Nephron (organoid): Measurements from ENCODE around the gene XKR3.

Experiments used
- H3K27ac Mint-ChIP-seq, 3 experiments: 2 replicates each; pipeline ENCODE4 v1.8.0; 2020; ENCODE audit warnings: mixed read lengths in 3 of 3, mild to moderate bottlenecking in 2 of 3, moderate library complexity in 1 of 3
- H3K27me3 Mint-ChIP-seq: 2 replicates; pipeline ENCODE4 v1.8.0; 2021; ENCODE audit warnings: low read depth, mild to moderate bottlenecking, moderate library complexity, mixed read lengths
- H3K36me3 Mint-ChIP-seq: 2 replicates; pipeline ENCODE4 v1.8.0; 2020; ENCODE audit warnings: low read depth, mixed read lengths
- H3K4me1 Mint-ChIP-seq: 2 replicates; pipeline ENCODE4 v1.8.0; 2020; ENCODE audit warnings: mixed read lengths
- H3K4me3 Mint-ChIP-seq, 3 experiments: 2 replicates each; pipeline ENCODE4 v1.8.0; 2020; ENCODE audit warnings: mild to moderate bottlenecking in 3 of 3, mixed read lengths in 3 of 3, moderate library complexity in 2 of 3
- H3K9me3 Mint-ChIP-seq: 2 replicates; pipeline ENCODE4 v1.8.0; 2020; ENCODE audit warnings: mixed read lengths
- TF ChIP-seq, protein P1 (sequence below), 3 experiments: fragments of 200-600 bp; sonication (generic); IDR thresholded peaks; one replicate each; pipeline ENCODE4 v1.5.0; 2021; ENCODE audit warnings: antibody characterized with exemption in 3 of 3; ENCODE audit not compliant: unreplicated experiment in 3 of 3

XKR3 gene

DNA sequence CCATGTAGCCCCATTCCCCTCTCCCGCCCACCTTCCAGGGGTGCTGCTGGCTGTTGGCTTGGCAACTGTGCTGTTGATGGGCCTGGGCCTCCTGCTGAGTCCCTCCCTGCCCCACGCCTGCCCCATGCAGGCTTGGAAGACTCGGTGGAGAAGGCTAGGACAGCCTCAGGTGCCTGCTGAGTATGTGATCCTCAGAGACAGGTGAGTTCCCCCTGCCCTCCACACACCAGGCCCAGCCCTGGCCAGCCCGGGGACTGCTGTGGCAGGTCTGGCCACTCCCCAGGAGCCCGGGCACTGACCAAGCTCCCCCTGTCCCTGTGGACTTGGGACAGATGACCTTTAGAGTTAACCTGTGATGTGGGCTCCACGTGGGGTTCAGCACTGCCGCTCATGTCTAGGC, 20.7 kb upstream of the XKR3 start:
- Mint-ChIP-seq H3K36me3 (no peaks in the 10 kb centered on the region), H3K27ac (no peak overlapping the region), H3K27me3 (no peaks in the 10 kb centered on the region), H3K4me1 (no peaks in the 10 kb centered on the region), H3K9me3 (peaks cover 30% of the 10 kb centered on the region), H3K4me3 (no peak overlapping the region)
- TF ChIP-seq, protein P1, sequence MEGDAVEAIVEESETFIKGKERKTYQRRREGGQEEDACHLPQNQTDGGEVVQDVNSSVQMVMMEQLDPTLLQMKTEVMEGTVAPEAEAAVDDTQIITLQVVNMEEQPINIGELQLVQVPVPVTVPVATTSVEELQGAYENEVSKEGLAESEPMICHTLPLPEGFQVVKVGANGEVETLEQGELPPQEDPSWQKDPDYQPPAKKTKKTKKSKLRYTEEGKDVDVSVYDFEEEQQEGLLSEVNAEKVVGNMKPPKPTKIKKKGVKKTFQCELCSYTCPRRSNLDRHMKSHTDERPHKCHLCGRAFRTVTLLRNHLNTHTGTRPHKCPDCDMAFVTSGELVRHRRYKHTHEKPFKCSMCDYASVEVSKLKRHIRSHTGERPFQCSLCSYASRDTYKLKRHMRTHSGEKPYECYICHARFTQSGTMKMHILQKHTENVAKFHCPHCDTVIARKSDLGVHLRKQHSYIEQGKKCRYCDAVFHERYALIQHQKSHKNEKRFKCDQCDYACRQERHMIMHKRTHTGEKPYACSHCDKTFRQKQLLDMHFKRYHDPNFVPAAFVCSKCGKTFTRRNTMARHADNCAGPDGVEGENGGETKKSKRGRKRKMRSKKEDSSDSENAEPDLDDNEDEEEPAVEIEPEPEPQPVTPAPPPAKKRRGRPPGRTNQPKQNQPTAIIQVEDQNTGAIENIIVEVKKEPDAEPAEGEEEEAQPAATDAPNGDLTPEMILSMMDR (IDR thresholded peaks at IDR 0.05; ENCODE audit: unreplicated experiment in 3 of 3), result no peak

DNA sequence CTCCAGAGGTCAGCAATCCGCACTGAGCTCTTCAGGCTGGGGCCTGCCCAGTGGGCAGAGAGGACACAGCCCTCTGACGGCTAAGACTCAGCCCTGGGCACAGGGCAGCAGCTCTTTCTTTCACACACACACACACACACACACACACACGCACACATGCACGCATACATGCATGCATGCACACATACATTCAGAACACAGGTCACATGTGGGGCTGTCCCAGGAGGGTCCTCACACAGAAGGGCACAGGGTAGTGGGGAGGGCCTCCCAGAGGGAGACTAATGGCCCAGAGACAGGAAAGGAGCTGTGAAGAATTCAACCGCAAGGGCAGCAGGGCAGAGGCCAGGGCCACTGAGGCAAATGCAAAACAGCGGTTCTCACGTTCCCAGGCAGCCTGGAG, 20.3 kb upstream of the XKR3 start:
- no peaks in the 10 kb centered on the region for H3K4me1 Mint-ChIP-seq
- no peak overlapping the region for H3K27ac Mint-ChIP-seq
- TF ChIP-seq, protein P1 (IDR thresholded peaks at IDR 0.05; ENCODE audit: unreplicated experiment in 3 of 3), result no peak
- H3K4me3 Mint-ChIP-seq, result no peak overlapping the region
- peaks cover 33% of the 10 kb centered on the region for H3K9me3 Mint-ChIP-seq
- no peaks in the 10 kb centered on the region for H3K36me3 Mint-ChIP-seq
- no peaks in the 10 kb centered on the region for H3K27me3 Mint-ChIP-seq

DNA sequence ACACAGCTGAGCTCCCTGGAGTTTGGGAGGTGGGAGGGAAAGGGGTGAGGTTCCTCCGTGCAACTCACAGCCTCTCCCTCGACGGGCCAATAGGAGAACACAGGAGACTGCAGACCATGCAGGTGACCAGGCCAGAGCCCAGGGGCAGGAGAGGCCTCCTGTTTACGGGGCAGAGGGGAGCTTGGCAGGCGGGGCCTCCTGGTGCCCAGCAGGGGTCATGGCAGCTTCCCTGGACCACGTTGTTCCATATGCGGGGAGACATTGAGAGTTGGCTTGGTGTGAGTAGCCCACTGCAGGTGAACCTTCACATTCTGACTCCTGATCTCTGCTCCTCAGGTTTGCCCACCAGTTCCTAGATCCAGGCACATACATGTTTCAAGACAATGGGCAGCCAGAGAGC, 19.3 kb upstream of the XKR3 start:
- no peaks in the 10 kb centered on the region for H3K4me1 Mint-ChIP-seq
- no peaks in the 10 kb centered on the region for H3K36me3 Mint-ChIP-seq
- no peak overlapping the region for H3K4me3 Mint-ChIP-seq
- peaks cover 33% of the 10 kb centered on the region for H3K9me3 Mint-ChIP-seq
- H3K27ac Mint-ChIP-seq, result no peak overlapping the region
- TF ChIP-seq, protein P1 (IDR thresholded peaks at IDR 0.05; ENCODE audit: unreplicated experiment in 3 of 3), result no peak
- H3K27me3 Mint-ChIP-seq, result no peaks in the 10 kb centered on the region

DNA sequence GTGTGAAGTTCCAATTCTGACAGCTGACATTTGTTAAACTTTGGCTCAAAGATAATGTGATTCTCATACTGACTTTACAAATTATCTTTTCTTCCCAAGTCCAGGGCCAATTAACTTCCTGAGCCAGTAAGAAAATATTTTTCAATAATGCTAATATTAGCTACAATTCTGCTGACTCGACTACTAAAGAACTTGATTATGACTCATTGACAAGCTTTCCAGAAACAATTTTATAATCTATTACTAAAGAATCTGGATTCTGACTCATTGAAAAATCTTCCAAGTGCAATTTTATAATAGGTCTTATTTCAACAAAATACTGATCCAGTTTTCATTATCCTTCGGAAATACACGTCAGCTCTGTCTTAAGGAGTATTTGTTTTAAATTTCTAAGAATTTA, 12.9 kb upstream of the XKR3 start:
- Mint-ChIP-seq H3K4me3 (no peak overlapping the region), H3K9me3 (peaks cover 11% of the 10 kb centered on the region), H3K27me3 (no peaks in the 10 kb centered on the region), H3K27ac (no peak overlapping the region), H3K36me3 (no peaks in the 10 kb centered on the region), H3K4me1 (no peaks in the 10 kb centered on the region)
- TF ChIP-seq, protein P1 (IDR thresholded peaks at IDR 0.05; ENCODE audit: unreplicated experiment in 3 of 3), result no peak

DNA sequence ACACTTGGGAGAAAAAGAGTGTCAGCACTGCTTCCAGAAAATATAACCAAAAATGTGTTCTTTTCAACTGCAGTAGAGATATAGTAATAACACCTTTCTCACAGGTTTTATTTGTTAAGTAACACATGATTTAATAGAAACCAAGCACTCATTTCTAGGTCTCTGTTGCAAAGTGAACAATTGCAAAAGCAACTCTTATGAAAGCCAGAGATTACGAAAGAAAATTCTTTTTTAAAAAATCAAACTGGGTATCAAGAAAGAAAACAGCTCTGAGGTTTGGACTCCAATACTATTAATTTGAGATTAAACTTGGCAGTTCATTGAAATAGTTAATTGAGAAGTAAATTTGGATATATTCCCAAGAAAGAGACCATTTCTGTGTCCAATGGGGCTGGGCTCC, 9.8 kb upstream of the XKR3 start:
- TF ChIP-seq, protein P1 (IDR thresholded peaks at IDR 0.05; ENCODE audit: unreplicated experiment in 3 of 3), result no peak
- no peaks in the 10 kb centered on the region for H3K27me3 Mint-ChIP-seq
- no peak overlapping the region for H3K4me3 Mint-ChIP-seq
- no peaks in the 10 kb centered on the region for H3K4me1 Mint-ChIP-seq
- no peak overlapping the region for H3K27ac Mint-ChIP-seq
- H3K36me3 Mint-ChIP-seq, result no peaks in the 10 kb centered on the region
- H3K9me3 Mint-ChIP-seq, result peaks cover 10% of the 10 kb centered on the region

DNA sequence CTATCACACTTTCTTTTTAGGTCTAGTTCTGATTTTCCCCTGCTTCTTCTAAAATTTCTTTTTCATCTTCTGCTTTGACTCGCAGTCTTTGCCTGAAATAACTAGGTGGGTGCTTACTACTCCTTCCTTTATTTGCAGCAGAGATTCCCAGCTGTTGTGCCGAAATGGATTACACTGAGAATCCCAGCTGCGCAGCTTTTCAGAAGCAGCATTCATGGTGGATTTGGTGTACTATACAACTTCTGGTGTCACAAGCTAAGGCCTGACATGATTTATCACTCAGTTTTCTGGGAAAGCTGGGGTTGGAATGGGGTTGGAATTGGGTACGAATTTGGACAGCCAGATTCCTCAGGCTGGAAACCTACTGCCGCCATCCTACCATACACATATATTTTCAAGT, 6.0 kb upstream of the XKR3 start:
- Mint-ChIP-seq H3K27ac (no peak overlapping the region), H3K4me3 (no peak overlapping the region), H3K4me1 (no peaks in the 10 kb centered on the region), H3K27me3 (no peaks in the 10 kb centered on the region), H3K9me3 (peaks cover 16% of the 10 kb centered on the region), H3K36me3 (no peaks in the 10 kb centered on the region)
- TF ChIP-seq, protein P1 (IDR thresholded peaks at IDR 0.05; ENCODE audit: unreplicated experiment in 3 of 3), result no peak
